ENCODE data around the gene IDH3G.

DNA sequence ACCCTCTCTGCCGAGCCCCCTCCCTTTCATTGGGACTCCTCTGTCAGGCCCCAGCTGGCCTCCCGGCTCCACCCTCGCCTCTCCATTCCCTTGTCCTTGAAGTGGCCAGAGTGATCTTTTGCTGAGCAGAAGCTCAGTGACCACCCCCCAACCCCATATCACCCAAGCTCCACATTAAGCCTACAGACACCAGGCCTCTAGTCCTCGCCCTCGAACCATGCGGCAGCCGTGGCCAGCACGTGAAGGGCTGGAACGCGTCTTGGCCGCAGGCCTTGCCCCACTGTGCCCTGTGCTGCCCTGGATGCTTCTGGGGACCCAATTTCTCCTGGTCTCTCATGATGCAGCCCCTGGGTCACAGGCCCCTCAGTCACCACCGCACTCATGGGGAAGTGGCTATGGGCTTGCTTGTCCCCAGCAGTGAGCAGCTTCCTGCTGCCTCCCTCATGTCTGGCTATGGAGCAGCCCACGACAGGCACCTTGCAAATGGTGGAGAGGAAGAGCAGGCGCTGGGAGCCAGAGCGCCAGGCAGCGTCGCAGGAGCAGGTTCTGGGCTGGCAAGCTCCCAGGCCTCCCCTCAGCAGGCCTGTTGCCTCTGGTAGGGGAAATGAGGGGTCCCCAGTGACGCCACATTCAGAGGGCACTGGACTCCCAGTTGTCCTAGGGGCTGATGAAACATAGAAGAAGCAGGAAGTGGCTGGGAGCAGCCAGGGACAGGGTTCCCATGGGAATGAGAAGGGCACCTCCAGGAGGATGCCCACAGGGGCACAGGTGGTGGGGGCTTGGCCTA lies 14.1 kb downstream of the IDH3G start:
- TF ChIP-seq, protein P1, sequence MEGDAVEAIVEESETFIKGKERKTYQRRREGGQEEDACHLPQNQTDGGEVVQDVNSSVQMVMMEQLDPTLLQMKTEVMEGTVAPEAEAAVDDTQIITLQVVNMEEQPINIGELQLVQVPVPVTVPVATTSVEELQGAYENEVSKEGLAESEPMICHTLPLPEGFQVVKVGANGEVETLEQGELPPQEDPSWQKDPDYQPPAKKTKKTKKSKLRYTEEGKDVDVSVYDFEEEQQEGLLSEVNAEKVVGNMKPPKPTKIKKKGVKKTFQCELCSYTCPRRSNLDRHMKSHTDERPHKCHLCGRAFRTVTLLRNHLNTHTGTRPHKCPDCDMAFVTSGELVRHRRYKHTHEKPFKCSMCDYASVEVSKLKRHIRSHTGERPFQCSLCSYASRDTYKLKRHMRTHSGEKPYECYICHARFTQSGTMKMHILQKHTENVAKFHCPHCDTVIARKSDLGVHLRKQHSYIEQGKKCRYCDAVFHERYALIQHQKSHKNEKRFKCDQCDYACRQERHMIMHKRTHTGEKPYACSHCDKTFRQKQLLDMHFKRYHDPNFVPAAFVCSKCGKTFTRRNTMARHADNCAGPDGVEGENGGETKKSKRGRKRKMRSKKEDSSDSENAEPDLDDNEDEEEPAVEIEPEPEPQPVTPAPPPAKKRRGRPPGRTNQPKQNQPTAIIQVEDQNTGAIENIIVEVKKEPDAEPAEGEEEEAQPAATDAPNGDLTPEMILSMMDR (IDR thresholded peaks at IDR 0.05; ENCODE audit: low read length), result no peak
- TF ChIP-seq EZH2 (IDR thresholded peaks at IDR 0.05; ENCODE audit: borderline replicate concordance, low read length), result no peak

All from OCI-LY1 (cell line).